GM12892 (cell line): ENCODE measurements around the gene SLC66A2.

Experiments
- POLR2A ChIP-seq: IDR thresholded peaks from 2 replicates; pipeline ENCODE4 v1.6.1; 2011; ENCODE audit warnings: low read depth, low read length, control low read depth
- POLR2AphosphoS5 ChIP-seq: IDR thresholded peaks from 2 replicates; pipeline ENCODE4 v1.6.1; 2011; ENCODE audit warnings: low read depth, low read length, control low read depth

GRCh38 chr18:79971986-79972385, 20.5 kb upstream of the SLC66A2 start:
- TF ChIP-seq POLR2AphosphoS5: no peak; the same call in 1 of the 2 replicates
- peak; percentile 22; the same call in 1 of the 2 replicates for TF ChIP-seq POLR2A
